Tongue (tissue), 2 donors: ENCODE measurements around the gene CRYGD. TPM values are rescaled to one million over a fixed set of nuclear protein-coding genes. Genes with fewer than 3 reads are reported as not detected.
A peak's percentile ranks its signal among the peaks of the same experiment; 100 is the strongest.
"Not testable (repeated sequence)": the region's sequence is repeated elsewhere in the genome, so short reads cannot be mapped to it uniquely, and the experiment has no call there.

ENCODE experiments used
- DNase-seq: peaks from one replicate; pipeline ENCODE4 v3.0.0-alpha.2; 2015
- total RNA-seq: library from RNA; depleted of rRNA; stranded (reverse); fragments of >200 nt; gene quantifications from one replicate; pipeline ENCODE4 v1.2.3, GENCODE V29; 2014

CRYGD gene
- total RNA-seq, 1 donor from 2014 or later = not detected

DNA sequence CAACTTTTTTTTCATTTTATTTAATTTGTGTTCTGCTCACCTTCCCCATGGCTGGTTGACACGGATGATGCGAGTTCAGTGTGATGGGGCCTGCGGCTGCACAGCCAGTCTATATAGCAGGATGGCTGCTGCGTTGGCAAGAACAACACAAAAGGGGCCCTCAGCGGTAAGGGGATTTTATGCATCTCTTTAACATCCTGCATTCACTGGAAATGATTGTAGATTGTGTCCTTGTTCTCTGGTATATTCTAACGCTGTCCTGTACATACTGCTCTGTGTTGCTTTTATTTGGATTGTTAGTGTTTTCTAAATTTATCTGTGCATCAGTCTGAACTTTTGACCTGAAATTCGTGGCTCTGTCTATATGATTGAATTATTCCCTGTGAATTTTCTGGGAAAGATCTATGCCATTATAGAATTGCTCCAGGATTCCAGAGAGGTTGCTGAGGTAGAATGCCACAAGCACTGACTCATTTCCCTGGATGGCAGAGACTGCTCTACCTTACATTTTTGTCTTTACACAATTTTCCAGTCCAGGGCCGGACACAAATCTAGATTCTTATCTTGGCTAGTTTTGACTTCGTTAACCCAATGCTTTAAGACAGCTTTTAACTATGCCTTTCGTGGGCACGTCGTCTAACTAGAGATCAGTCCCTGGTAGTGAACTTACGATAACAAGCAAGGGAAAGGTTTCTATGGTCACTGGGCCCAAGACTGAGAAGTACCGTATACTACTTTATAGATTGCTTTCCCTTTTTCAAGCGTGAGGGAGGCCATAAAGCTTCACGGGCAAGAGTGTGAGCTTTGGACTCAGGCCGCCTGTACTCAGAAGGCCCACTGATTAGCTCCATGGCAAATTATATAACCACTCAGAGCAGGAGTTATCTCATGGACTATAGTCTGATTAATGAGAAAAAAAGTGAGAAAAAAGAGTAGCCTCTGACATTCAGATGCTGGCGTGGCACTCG, 5.7 kb upstream of the CRYGD start, which contains the start of gene CRYGC:
Gene CRYGC (minus strand): TSS at position 85 of the 968 bp plus-strand sequence. CDS start 36 bp downstream, at position 49.
- no peak for DNase-seq

DNA sequence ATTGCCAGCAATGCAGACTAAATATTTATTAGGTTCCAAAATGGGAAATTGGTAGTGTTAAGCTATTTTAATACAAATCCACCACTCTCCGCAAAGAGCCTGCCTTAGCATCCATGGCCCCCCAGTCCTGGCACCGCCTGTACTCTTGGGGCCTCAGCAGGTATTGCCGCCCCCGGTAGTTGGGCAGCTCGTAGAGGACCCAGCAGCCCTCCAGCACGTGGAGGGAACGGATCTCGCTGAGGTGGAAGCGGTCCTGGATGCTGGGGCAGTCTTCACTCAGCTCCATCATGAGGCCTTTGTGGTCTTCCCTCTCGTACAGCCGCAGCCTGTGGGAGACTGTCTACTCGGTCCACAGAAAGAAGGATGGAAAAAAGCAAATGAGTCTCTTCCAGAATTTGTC, 3.8 kb upstream of the CRYGD start:
- DNase-seq = no peak

DNA sequence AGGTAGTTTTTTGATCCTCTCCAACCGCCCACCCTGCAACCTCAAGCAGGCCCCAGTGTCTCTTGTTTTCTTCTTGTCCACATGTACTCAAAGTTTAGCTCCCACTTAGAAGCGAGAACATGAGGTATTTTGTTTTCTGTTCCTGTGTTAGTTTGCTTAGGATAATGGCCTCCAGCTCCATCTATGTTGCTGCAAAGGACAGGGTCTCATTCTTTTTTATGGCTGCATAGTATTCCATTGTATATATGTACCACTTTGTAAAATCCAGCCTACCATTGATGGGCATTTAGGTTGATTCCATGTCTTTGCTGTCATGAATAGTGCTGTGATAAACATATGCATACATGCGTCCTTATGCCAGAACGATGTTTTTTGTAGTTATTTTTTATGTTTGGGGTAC, 2.8 kb upstream of the CRYGD start:
- DNase-seq = no peak

DNA sequence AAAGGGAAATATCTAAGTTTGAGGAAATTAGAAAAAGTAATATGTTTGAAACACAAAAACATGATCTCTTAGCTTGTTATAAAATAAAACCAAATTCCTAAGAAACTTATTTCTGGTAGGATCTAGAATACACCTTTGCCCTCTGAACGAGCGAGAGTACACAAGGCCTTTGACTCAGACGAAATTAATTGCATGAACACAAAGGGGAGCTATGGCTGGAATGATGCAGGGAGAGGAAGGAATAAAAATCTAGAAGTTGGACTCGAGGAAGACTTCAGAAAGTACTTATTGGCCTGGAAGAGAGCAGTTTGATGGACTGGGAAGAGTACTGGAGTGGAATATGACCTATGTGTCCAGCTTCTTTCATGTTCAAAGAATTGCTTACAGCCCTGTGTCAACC, 927 bp upstream of the CRYGD start:
- DNase-seq = no peak

DNA sequence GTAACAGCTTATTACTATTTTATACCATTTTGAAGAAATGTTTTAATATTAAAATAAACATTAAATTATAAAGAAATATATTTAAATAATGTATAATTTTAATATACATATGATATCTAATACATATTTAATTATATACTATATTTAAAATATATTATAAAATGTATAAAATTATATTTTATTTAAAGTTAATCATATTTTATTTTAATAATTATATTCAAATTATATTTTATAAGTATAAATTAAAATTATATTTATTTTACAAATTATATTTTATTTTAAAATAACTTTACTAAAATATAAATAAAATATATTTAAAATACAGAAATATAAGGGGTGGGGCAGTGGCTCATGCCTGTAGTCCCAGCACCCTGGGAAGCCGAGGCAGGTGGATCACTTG, 2.1 kb downstream of the CRYGD start:
- DNase-seq = no peak

DNA sequence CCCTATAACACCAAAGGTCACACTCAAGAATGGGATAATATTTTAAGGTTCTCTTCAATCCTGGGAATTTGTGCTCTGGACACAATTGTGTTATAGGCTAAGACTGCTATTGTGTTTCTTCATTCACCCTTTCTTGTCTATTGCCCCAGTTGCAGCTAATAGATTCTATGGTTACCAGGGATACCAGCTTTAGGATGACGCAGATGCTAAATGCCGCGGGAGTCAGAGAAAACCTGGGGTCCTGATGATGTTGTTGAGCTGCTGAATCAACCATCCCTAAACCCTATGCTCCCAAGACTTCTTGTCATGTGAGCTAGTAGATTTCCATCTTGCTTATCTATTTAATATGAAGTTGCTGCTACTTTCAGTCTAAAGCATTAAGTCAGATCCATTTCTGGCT, 5.4 kb downstream of the CRYGD start:
- DNase-seq = no peak

DNA sequence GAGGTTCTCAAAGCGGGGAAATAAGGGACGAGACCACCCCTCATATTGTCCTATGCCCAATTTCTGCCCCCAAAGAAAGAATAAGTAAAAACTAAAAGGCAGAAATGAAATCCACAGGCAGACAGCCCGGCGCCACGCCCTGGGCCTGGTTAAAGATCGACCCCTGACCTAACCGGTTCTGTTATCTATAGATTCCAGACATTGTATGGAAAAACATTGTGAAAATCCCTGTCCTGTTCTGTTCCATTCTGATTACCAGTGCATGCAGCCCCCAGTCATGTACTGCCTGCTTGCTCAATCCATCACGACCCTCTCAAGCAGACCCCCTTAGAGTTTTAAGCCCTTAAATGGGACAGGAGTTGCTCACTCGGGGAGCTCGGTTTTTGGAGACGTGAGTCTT, 6.9 kb downstream of the CRYGD start:
- not testable (repeated sequence) for DNase-seq

DNA sequence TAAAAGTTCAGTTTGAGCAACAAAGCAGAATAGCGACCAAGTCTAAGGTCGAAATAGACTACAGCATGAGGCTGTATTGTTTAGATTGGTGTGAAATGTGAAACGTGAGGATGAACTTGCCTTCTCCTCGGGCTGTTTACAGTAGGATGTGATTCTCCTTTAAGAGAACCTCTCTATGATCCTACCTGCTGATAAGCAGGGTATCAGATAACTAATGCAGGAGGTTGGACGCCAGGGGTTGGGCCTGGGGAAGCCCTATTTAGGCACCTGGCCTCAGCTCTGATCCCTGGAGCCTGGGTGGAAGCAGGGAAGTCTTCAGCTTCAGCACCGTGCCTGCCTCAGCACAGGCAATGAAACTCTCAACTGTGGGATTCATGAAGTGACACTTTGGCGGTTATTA, 11.4 kb downstream of the CRYGD start:
- DNase-seq = no peak

DNA sequence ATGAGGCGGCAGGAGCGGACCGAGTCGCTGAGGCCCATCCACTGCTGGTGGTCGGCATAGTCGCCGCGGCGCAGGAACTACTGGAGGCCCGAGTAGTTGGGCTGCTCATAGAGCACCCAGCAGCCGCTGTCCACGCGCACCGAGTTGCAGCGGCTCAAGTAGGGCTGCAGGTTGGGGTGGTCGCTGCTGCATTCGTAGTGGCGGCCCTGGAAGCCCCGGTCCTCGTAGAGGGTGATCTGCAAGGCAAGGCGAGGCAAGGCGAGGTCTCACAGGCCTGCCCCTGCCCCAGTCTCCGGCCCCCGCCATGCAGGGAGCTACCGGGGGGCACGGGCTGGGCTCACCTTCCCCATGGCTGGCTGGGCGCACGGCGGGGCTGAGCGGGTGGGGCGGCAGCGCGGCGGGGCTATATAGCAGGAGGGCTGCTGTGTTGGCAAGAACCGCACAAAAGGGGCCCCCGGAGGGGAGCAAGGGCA, 12.0 kb downstream of the CRYGD start:
- not testable (repeated sequence) for DNase-seq

DNA sequence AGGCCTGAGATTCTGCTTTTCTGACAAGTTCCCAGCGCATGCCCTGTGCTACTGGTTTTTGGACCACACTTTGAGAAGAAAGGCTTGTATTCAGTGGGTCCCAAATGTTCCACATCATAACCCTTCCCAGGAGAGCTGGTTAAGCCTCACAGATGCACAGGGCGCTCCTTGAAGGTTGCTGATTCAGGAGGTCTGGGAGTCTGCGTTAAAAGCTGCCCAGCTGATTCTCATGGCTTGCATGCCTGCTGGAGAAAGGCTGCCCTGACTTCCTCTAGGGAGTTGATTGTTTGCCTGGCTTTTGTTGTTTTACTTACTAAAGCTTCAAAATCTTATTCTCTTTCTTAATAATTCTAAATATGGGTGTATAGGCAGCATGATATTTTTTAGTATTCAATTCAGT, 20.7 kb downstream of the CRYGD start:
- no peak for DNase-seq

DNA sequence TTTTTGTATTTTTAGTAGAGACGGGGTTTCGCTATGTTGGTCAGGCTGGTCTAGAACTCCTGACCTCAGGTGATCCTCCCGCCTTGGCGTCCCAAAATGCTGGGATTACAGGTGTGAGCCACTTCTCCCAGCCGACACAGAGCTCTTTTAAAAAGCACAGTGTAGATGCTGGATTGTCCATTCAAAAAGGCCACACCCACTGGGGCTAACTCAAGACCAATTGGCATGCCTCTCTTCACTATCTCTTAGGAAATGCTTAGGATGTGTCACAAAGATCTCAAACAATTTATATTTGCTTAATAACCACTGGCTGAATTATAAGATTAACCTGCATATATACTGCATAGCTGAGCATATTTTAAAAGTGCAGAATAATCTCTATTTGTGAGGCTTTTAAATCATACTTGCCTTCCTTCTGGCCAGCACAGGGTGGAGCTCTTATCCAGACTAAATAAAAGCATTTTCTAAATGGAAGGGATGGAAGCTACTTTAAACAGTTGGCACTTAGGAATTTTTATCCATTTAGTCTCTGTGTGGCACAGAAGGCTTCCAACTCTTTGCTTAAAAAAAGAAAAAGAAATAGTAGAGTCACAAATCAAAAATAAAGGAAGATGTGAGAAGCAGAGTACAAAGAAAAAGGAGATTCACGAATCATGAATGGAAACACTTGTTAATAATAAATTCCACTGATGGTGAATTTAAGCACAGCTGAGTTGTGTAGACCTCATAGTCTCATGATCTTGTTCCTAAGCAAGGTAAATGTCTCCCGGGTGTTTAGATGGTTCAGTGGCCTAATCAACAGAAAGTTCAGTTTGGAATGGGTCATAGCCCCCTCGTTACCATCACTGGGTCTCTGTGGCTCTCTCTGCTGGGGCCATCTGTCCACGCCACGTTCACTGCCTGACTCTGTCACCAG, 22.4 kb downstream of the CRYGD start:
- DNase-seq = peak; percentile 24

DNA sequence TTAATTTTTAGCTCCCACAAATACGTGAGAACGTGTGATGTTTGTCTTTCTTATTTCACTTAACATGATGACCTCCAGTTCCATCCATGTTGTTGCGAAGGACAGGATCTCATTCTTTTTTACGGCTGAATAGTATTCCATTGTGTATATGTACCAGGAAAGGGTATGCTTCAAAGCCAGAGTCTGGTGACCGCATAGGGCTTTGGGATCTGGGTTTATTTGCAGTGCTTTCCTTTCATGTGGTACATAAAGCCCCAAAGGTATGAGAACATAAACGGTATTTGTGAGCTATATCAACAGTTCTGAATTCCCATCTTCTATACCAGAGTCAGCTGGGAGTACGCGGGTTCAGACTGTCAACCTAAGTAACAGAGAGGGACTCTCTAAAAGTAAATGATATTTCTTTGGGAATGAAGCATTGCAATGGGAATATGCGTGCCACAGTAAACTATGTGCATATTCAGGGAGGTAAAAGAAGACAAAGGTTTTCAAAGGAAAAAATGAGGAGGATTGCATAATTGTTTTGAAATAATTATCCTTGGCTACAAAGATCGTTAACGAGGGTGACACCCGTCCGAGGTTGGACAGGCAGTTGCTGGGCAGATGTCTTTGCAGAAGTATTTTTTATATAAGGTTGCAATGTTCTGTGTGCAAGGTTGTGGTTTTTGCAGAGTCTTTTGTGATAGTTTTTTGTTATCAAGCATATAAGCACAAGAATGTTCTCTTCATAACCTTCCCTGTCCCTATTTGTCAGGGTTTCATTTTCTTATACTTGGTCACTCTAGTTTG, 24.4 kb downstream of the CRYGD start:
- DNase-seq = no peak

DNA sequence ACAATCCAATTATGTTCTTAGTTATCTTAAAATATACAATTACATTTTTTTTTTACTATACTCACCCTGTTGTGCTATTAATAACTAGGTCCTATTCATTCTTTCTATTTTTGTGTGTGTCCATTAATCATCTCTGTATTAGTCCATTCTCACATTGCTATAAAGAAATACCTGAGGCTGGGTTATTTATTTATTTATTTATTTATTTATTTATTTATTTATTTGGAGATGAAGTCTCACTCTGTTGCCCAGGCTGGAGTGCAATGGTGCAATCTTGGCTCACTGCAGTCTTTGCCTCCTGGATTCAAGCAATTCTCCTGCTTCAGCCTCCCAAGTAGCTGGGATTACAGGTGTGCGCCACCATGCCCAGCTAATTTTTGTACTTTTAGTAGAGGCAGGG, 25.6 kb downstream of the CRYGD start:
- not testable (repeated sequence) for DNase-seq

DNA sequence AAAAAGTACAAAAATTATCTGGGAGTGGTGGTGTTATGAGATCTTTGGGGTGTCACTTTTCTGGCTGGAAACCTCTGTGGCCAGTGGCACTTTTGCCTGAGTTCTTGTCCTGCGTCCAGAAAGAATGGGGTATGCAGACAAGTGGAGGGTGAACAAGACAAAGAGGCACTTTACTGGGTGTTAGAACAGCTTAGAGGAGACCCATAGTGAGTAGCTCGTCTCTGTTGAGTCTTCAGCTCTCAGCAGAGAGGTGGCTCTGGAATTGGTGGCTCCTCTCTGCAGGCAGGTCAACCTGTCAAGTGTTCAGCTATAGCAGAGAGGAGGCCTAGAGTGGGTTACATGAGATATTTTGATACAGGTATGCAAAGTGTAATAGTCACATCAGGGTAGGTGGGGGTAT, 26.1 kb downstream of the CRYGD start:
- no peak for DNase-seq

DNA sequence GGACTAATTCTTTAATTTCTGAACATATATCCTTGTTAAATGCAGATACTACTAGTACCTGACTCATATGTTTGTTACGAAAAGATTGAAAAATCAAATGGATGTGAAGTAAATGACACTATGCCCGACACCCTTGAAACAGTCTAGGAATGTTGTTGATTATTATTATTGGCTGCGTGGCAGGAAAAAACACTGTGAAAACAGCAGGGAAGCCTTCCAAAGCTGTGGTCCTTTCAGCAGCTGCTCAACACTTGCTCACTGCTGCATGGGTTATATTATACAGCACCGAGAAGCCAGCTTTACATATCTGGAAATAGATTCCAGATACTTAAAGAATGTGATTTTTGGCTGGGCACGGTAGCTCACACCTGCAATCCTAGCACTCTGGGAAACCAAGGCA, 26.5 kb downstream of the CRYGD start:
- no peak for DNase-seq

DNA sequence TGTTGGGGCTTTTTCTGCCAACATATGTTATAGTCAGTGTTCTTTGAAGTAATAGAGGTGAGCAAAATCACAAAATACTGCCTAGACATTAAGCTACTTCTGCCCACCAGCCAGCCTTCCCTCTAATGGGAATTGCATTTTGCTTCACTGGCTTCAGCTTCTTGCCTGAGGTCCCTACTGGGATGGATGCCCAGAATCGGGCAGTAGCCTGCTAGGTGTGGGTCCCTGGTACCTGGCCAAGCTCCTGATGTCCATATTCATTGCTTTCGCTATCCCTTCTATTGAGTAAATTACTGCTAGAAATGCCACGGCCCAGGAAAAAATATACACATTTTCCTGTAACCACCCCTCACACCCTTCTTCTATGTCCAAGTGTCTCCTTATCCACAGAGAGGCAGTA, 27.0 kb downstream of the CRYGD start:
- no peak for DNase-seq

DNA sequence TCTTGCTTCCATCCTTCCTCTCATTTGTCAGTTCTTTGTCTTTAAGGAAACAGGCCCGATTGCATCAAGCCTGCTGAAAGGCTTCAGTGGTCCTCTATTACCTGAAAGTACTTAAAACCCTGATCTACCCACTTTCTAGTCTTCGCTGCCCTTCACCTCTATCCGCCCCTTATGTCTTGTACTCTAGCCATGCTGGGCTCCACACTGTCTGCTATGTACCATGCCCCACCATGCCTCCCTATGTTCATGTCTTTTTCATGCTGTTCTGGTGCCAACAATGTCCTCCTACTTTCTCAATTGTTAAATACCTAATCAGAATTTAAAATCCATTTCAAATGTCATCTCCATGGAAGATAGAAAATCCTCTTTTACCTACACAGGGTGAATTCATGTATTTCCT, 28.2 kb downstream of the CRYGD start:
- no peak for DNase-seq

DNA sequence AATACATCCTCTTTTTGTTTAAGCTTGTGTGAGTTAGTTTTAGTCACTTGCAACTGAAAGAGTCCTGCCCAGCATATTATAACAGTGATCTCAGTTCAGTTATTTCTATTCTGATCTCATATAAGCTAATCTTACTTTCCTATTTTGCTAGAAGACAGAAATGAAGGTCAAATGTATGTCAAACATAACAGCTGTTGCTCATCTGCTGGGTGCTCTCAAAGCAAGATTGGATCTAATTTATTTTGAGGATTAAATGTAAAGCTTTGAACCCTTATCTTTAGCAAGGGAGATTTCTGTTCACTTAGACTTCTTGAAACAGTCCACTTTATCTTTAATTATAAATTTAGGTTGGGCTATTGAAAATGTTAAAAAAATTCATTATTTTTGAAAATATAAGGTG, 31.2 kb downstream of the CRYGD start:
- DNase-seq = no peak

DNA sequence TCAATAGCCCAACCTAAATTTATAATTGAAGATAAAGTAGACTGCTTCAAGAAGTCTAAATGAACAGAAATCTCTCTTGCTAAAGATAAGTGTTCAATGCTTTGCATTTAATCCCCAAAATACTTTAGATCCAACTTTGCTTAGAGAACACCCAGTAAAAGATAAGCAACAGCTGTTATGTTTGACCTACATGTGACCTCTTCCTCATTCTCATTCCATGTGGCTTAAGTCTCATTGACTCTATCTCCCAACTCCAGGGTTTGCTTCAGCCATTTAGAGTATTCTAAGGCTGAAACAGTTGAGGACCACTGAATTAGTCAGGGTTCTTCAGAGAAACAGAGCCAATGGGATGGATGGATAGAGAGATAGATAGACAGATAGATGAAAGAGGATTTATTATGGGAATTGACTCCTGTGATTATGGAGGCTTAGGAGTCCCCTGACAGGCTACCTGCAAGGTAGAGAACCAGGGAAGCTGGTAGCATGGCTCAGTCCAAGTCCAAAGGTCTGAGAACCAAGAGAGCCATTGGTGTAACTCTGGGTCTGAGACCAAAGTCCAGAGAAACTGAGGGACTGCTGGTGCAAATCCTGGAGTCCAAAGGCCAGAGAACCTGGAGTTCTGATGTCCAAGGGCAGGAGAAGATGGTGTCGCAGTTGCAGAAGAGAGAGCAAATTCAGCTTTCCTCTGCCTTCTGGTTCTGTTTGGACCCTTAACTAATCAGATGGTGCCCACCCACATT, 32.1 kb downstream of the CRYGD start:
- peak; percentile 15 for DNase-seq

DNA sequence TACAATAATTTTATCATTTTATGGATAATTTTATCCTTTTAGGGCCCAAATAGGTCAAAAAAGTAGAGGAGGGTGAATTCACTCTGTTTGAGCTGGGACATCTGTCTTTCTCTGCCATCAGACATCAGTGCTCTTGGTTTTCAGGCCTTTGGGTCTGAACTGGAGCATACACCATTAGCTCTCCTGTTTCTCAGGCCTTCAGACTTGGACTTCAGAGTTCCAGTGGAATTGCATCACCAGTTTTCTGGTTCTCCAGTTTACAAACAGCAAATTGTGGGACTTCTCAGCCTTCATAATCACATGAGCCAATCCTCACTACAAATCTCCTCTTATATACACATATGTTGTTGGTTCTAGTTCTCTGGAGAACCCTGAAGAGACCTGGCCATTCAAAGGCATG, 33.9 kb downstream of the CRYGD start:
- no peak for DNase-seq

DNA sequence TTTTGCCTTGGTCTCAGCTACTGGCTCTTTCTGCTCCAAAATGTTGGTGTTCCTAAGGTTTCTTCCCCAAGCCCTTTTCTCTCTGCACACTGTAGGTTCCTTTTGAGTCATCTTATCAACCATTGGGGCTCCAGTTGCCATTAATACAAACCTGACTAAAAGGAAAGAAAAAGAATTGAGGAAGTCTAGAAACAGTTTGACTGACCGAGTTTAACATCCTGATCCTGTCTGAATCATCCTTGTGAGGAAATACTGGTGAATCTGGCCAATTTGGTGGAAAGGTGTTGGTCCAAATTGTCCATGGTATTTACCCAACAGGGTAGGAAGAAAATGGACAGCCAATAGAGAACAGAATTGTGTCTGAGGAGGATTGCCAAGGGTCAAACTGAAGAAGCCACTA, 38.3 kb downstream of the CRYGD start:
- DNase-seq = no peak
